Measurements from ENCODE around the gene PHF2. TPM values are rescaled to one million over a fixed set of nuclear protein-coding genes. Genes with fewer than 3 reads are reported as not detected.

The PHF2 gene
- total and polyA plus RNA-seq, 2 of the 8 experiments (the other 6 are each of a cell fraction or from before 2014, with no cell fraction given) = 3.4 to 9.4 TPM

DNA sequence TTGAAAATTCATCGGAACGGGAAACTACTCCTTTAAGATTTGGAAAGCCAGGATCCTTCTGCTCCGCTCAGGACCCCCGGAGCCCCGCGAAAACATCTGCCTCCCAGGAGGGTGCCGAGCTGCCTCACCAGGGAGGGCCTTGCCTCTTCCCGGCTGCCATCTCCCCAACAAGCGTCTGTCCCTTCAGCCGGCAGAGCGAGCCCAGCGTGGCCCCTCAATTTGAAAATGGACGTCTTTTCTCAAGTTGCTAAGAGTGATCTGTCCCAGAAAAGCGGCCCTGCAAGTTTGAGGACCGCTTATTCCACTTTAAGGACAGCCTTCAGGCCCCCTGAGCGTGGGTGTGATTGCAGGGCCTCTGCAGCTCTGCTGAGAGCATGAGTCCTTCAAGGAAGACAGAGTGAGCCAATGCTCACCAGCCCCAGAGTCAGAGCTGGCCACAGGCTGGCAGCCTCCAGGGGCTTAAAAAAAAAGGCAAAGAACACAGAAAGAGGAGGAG lies 101.3 kb downstream of the PHF2 start (continued):
- no peak for TF ChIP-seq KDM5A (IDR thresholded peaks at IDR 0.05; ENCODE audit: low read length)
- no peak for TF ChIP-seq KDM1A (IDR thresholded peaks at IDR 0.05; ENCODE audit: borderline replicate concordance, low read length)
- TF ChIP-seq SRF (IDR thresholded peaks at IDR 0.05; ENCODE audit: low read depth, low read length) = no peak
- no peak for TF ChIP-seq CBX5 (IDR thresholded peaks at IDR 0.05; ENCODE audit: low read depth, low read length)
- TF ChIP-seq, protein P1, sequence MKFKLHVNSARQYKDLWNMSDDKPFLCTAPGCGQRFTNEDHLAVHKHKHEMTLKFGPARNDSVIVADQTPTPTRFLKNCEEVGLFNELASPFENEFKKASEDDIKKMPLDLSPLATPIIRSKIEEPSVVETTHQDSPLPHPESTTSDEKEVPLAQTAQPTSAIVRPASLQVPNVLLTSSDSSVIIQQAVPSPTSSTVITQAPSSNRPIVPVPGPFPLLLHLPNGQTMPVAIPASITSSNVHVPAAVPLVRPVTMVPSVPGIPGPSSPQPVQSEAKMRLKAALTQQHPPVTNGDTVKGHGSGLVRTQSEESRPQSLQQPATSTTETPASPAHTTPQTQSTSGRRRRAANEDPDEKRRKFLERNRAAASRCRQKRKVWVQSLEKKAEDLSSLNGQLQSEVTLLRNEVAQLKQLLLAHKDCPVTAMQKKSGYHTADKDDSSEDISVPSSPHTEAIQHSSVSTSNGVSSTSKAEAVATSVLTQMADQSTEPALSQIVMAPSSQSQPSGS (IDR thresholded peaks at IDR 0.05; ENCODE audit: low read length) = no peak
- TF ChIP-seq YY1 (IDR thresholded peaks at IDR 0.05; ENCODE audit: low read depth, low read length) = no peak
- no peak for TF ChIP-seq RFX5 (IDR thresholded peaks at IDR 0.05; ENCODE audit: borderline replicate concordance, low read depth, low read length)

Measured in H1 (cell line).